NCI-H1930 (cell line): ENCODE results near the gene PTPN7.

ENCODE experiments used
- DNase-seq, 2 experiments: peaks; one replicate each; lab custom pipeline; 2025; lab: John Stamatoyannopoulos, UW

PTPN7 gene

DNA sequence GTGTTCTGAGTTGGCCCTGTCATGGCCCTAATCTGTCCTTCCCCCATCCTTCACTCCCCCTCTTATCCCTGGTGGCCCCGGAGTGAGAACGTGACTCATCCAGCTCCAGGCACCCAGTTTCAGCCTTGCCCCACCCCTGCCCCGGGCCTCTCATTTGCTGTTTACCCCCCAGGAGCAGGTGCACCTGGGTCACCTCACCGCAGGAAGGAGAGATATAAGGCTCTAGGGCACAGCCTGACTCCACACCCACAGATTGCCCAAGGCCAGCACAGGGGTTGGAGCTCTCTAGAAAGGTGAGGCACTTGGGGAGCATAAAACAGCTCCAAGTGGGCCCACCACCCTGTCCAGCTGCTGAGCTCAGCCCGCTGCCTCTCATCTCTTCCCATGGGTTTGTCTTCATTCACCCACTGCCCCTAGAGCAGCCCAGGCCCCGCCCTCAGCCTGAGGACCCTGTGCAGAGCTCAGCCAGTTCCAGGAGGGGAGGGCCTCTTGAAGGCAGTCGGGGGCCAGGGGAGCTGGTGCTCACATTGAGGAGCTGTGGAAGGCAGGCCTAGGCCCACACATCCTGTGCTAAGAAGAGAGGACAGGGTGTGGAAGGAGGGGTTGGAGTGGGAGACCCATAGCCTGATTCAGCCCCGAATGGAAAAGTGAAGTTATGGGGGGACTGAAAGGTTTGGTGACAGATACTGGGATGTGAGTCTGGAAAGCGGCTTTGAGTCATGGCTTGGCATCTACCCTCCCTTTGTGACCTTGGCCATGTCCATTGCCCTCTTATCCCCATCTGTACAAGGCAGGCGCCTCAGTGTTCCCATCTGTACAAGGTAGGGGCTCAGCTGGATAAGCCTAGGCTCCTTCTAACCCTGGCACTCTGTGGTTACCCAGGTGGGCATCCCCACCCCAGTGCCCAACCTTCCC lies 53.8 kb downstream of the PTPN7 start:
- no peak for DNase-seq

DNA sequence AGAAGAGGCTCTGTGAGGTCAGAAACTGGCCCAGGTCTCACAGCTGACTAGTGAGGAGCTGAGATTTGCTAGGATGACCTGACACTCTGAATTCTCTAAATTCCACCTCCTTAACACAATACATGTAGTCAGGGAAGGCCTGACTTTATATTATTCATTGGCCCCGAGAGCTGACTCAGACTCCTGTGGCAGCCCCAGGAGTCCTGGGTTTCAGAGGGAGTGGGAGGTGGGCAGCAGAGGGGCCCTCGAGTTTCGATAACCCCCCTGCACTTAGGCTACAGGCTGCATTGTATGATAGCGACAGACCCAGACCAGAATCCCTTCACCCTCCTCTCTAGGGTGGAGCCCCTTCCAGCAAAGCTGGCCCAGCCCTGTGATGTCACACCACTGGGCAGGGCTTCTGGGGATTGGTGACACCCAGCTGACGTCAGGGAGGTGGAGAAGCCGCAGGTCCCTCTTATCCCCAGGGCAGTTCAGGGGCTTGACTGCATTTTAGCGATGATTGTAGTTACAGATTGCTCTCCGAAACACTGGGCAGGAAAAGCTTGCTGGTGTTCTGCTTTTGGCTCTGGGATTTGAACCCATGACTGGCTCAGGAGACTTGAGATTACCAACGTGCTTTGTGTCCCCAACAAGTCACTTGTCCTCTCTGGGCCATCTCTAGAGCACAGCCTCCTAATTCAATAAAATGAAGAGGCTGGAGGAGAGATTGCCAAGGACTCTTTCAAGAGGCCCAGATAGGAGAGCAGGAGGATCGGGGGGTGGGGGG lies 54.6 kb downstream of the PTPN7 start:
- DNase-seq, result no peak

DNA sequence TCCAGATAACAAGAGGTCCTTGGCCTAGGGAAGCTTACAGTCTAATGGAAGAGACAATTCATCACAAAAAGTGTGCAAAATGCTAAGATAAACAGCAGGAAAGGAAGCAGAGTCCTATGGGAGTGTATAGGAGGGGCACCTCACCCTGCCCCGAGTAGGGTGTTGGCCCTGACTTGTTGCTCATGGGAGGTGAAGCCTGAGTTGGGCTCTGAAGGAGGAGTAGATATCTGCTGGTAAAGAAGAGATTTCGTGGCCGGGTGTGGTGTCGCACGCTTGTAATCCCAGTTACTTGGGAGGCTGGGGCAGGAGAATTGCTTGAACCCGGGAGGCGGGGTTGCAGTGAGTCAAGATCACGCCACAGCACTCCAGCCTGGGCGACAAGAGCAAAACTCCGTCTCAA lies 56.3 kb downstream of the PTPN7 start:
- DNase-seq, result no peak

DNA sequence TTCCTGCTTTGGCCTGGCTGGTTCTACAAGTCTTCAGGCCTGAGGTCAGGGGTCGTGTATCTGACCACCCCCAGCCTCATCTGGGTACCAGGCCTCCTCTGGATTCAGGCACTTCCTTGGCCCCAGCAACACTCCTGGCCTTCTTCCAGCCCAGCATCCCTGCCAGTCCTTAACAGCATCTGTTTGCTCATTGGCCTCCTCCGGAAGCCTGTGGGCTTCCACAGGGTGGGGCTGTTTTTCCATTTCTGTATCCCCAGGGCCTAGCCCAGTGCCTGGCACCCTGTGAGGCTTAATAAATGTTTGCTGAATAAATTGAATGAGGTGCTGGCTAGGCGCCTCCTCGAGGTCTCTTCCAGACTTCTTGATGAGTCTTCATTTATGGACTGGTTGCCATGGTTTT lies 59.2 kb downstream of the PTPN7 start:
- DNase-seq, result no peak
